Kidney epithelial cell (primary cell): ENCODE data around the gene SNX33. TPM values are rescaled to one million over a fixed set of nuclear protein-coding genes. Genes with fewer than 3 reads are reported as not detected.

Source experiments
- DNase-seq: peaks from one replicate; pipeline ENCODE4 v3.0.0-alpha.2; 2010; ENCODE audit warnings: low read depth
- H3K27me3 ChIP-seq: 2 replicates; pipeline ENCODE4 v1.6.0; 2011; ENCODE audit warnings: low read length; ENCODE audit not compliant: control insufficient read depth, insufficient read depth
- H3K36me3 ChIP-seq: 2 replicates; pipeline ENCODE4 v1.5.1; 2011; ENCODE audit warnings: low read length; ENCODE audit not compliant: control insufficient read depth, insufficient read depth
- H3K4me3 ChIP-seq: 2 replicates; pipeline ENCODE4 v1.5.1; 2011; ENCODE audit warnings: low read depth, mild to moderate bottlenecking, control low read depth, low read length
- CTCF ChIP-seq: IDR thresholded peaks from 2 replicates; pipeline ENCODE4 v1.5.1; 2011; ENCODE audit warnings: mild to moderate bottlenecking, moderate library complexity, low read length, control low read depth, inconsistent platforms; ENCODE audit not compliant: insufficient read depth, poor library complexity, severe bottlenecking
- total RNA-seq: library from RNA; depleted of rRNA; stranded (reverse); fragments of >200 nt; gene quantifications from 2 replicates; pipeline ENCODE4 v1.2.3, GENCODE V29; 2015

The SNX33 gene
- total RNA-seq, 1 donor from 2014 or later: 23.4 TPM

GRCh38 chr15:75616766-75617165 lies 30.9 kb upstream of the SNX33 start:
- DNase-seq: no peak
- TF ChIP-seq CTCF: no peak
- Histone ChIP-seq H3K27me3 (no peaks in the 10 kb centered on the region), H3K36me3 (peaks cover 1% of the 10 kb centered on the region), H3K4me3 (no peak overlapping the region)

- no peak overlapping the region for H3K4me3 ChIP-seq
- DNase-seq: no peak
- no peak for TF ChIP-seq CTCF
- peaks cover 1% of the 10 kb centered on the region for H3K36me3 ChIP-seq
- H3K27me3 ChIP-seq: no peaks in the 10 kb centered on the region
Observed at GRCh38 chr15:75620058-75620820, 27.5 kb upstream of the SNX33 start.

- no peak for TF ChIP-seq CTCF
- H3K4me3 ChIP-seq: no peak overlapping the region
- H3K27me3 ChIP-seq: no peaks in the 10 kb centered on the region
- DNase-seq: no peak
- H3K36me3 ChIP-seq: peaks cover 1% of the 10 kb centered on the region
Observed at GRCh38 chr15:75620841-75621391, 26.8 kb upstream of the SNX33 start.

GRCh38 chr15:75622505-75622904 lies 25.2 kb upstream of the SNX33 start:
- Histone ChIP-seq H3K36me3 (no peaks in the 10 kb centered on the region), H3K4me3 (no peak overlapping the region), H3K27me3 (no peaks in the 10 kb centered on the region)
- no peak for DNase-seq
- TF ChIP-seq CTCF: no peak

GRCh38 chr15:75625542-75626347 lies 22.0 kb upstream of the SNX33 start, which contains the start of gene SNUPN:
TSS of gene SNUPN (minus strand) at chr15:75625725. CDS start at chr15:75621051, 4,674 bp downstream.
- Histone ChIP-seq H3K4me3 (peak within 1 kb of the TSS; percentile 92), H3K36me3 (no peaks in the 10 kb centered on the region), H3K27me3 (no peaks in the 10 kb centered on the region)
- no peak for DNase-seq
- TF ChIP-seq CTCF: no peak
